ENCODE measurements around the gene CX3CL1.
"Not testable (repeated sequence)": the region's sequence is repeated elsewhere in the genome, so short reads cannot be mapped to it uniquely, and the experiment has no call there.

The CX3CL1 gene

GRCh38 chr16:57357330-57358085 is 14.8 kb upstream of the CX3CL1 start:
- no peak for DNase-seq (ENCODE audit: low read depth in 2 of 2)

GRCh38 chr16:57358086-57358420 is 14.2 kb upstream of the CX3CL1 start:
- no peak for DNase-seq (ENCODE audit: low read depth in 2 of 2)

- DNase-seq (ENCODE audit: low read depth in 2 of 2) = no peak
Observed at GRCh38 chr16:57358527-57359095, 13.7 kb upstream of the CX3CL1 start, which contains the start of gene CCL22. Gene CCL22 (plus strand): TSS chr16:57358783. CDS start chr16:57358817, 34 bp downstream.

- DNase-seq (ENCODE audit: low read depth in 2 of 2) = no peak
Observed at GRCh38 chr16:57360321-57360935, 11.9 kb upstream of the CX3CL1 start.

- DNase-seq (ENCODE audit: low read depth in 2 of 2) = no peak
Observed at GRCh38 chr16:57361404-57361803, 10.9 kb upstream of the CX3CL1 start.

- DNase-seq (ENCODE audit: low read depth in 2 of 2) = no peak
Observed at GRCh38 chr16:57364143-57364542, 8.1 kb upstream of the CX3CL1 start.

- DNase-seq (ENCODE audit: low read depth in 2 of 2) = no peak
Observed at GRCh38 chr16:57366544-57367040, 5.7 kb upstream of the CX3CL1 start.

GRCh38 chr16:57367116-57367752 is 5.1 kb upstream of the CX3CL1 start:
- no peak for DNase-seq (ENCODE audit: low read depth in 2 of 2)

- DNase-seq (ENCODE audit: low read depth in 2 of 2) = no peak
Observed at GRCh38 chr16:57371494-57372371, 557 bp upstream of the CX3CL1 start.

- DNase-seq (ENCODE audit: low read depth in 2 of 2) = no peak
Observed at GRCh38 chr16:57373117-57373947, 1.0 kb downstream of the CX3CL1 start.

GRCh38 chr16:57374067-57374534 is 1.8 kb downstream of the CX3CL1 start:
- DNase-seq (ENCODE audit: low read depth in 2 of 2) = no peak

- not testable (repeated sequence) for DNase-seq (ENCODE audit: low read depth in 2 of 2)
Observed at GRCh38 chr16:57374925-57375465, 2.7 kb downstream of the CX3CL1 start.

- DNase-seq (ENCODE audit: low read depth in 2 of 2) = no peak
Observed at GRCh38 chr16:57376313-57376818, 4.1 kb downstream of the CX3CL1 start.

GRCh38 chr16:57377080-57377841 is 5.0 kb downstream of the CX3CL1 start:
- no peak for DNase-seq (ENCODE audit: low read depth in 2 of 2)

- no peak for DNase-seq (ENCODE audit: low read depth in 2 of 2)
Observed at GRCh38 chr16:57379579-57379978, 7.3 kb downstream of the CX3CL1 start.

- DNase-seq (ENCODE audit: low read depth in 2 of 2) = no peak
Observed at GRCh38 chr16:57380671-57381462, 8.6 kb downstream of the CX3CL1 start.

GRCh38 chr16:57381791-57382534 is 9.7 kb downstream of the CX3CL1 start:
- no peak for DNase-seq (ENCODE audit: low read depth in 2 of 2)

All from stimulated activated CD4-positive, alpha-beta T cell treated with anti-CD3 and anti-CD28 coated beads, Interleukin-1b, Interleukin-23, amount 100 ng/mL, for 4 hours (primary cell).